Trophoblast cell (in vitro differentiated cells and primary cell): ENCODE measurements around the gene TMC2.

Experiments
- DNase-seq, 2 donors: peaks; one replicate each; pipeline ENCODE4 v3.0.0-alpha.2; 2016
- H2AFZ ChIP-seq: 2 replicates; pipeline ENCODE4 v1.6.1; 2013; ENCODE audit warnings: low read length, moderate library complexity, mild to moderate bottlenecking; ENCODE audit not compliant: insufficient read depth, poor library complexity
- H2AK5ac ChIP-seq: 2 replicates; pipeline ENCODE4 v1.6.1; 2013; ENCODE audit warnings: mild to moderate bottlenecking, low read length
- H2BK120ac ChIP-seq: 2 replicates; pipeline ENCODE4 v1.6.1; 2013; ENCODE audit warnings: low read length, mild to moderate bottlenecking, moderate library complexity; ENCODE audit not compliant: insufficient read depth, poor library complexity
- H2BK12ac ChIP-seq: 2 replicates; pipeline ENCODE4 v1.6.1; 2013; ENCODE audit warnings: mild to moderate bottlenecking, low read length, moderate library complexity
- H2BK5ac ChIP-seq: 2 replicates; pipeline ENCODE4 v1.6.1; 2013; ENCODE audit warnings: low read length, low read depth, moderate library complexity, mild to moderate bottlenecking; ENCODE audit not compliant: poor library complexity
- H3K14ac ChIP-seq: 2 replicates; pipeline ENCODE4 v1.6.1; 2013; ENCODE audit warnings: mild to moderate bottlenecking, low read length
- H3K18ac ChIP-seq: 2 replicates; pipeline ENCODE4 v1.6.1; 2013; ENCODE audit warnings: mild to moderate bottlenecking, low read length
- H3K23ac ChIP-seq: 2 replicates; pipeline ENCODE4 v1.6.1; 2013; ENCODE audit warnings: low read length
- H3K27ac ChIP-seq: 2 replicates; pipeline ENCODE4 v1.5.1; 2013; ENCODE audit warnings: low read depth, mild to moderate bottlenecking, inconsistent platforms, low read length, moderate library complexity
- H3K27me3 ChIP-seq: 2 replicates; pipeline ENCODE4 v1.6.1; 2013; ENCODE audit warnings: inconsistent platforms, mild to moderate bottlenecking, low read length, moderate library complexity; ENCODE audit not compliant: insufficient read depth
- H3K36me3 ChIP-seq, 2 experiments: 1 replicate in 1 of 2; 2 replicates in 1 of 2; pipeline ENCODE4 v1.6.1; 2013; ENCODE audit warnings: low read length in 2 of 2, mild to moderate bottlenecking in 2 of 2, moderate library complexity in 1 of 2; ENCODE audit not compliant: insufficient read depth in 2 of 2, control insufficient read depth in 1 of 2
- H3K4ac ChIP-seq: 2 replicates; pipeline ENCODE4 v1.6.1; 2013; ENCODE audit warnings: low read depth, mild to moderate bottlenecking, low read length, moderate library complexity
- H3K4me1 ChIP-seq, 2 experiments: 1 replicate in 1 of 2; 2 replicates in 1 of 2; pipeline ENCODE4 v1.6.1; 2013; ENCODE audit warnings: low read length in 2 of 2, mild to moderate bottlenecking in 2 of 2, moderate library complexity in 1 of 2; ENCODE audit not compliant: insufficient read depth in 2 of 2, control insufficient read depth in 1 of 2
- H3K4me2 ChIP-seq: 2 replicates; pipeline ENCODE4 v1.6.1; 2013; ENCODE audit warnings: inconsistent platforms, mild to moderate bottlenecking, low read length, moderate library complexity
- H3K4me3 ChIP-seq: 2 replicates; pipeline ENCODE4 v1.5.1; 2013; ENCODE audit warnings: mild to moderate bottlenecking, low read depth, low read length, inconsistent platforms
- H3K79me1 ChIP-seq: one replicate; pipeline ENCODE4 v1.6.1; 2013; ENCODE audit warnings: low read length
- H3K79me2 ChIP-seq: 2 replicates; pipeline ENCODE4 v1.6.1; 2013; ENCODE audit warnings: low read length, mild to moderate bottlenecking; ENCODE audit not compliant: control insufficient read depth, insufficient read depth, poor library complexity
- H3K9ac ChIP-seq: 2 replicates; pipeline ENCODE4 v1.6.1; 2013; ENCODE audit warnings: mild to moderate bottlenecking, low read length
- H3K9me3 ChIP-seq: 2 replicates; pipeline ENCODE4 v1.6.1; 2013; ENCODE audit warnings: low read depth, mild to moderate bottlenecking, control low read depth, inconsistent platforms, low read length; ENCODE audit not compliant: insufficient read depth
- H4K12ac ChIP-seq: 2 replicates; pipeline ENCODE4 v1.6.1; 2013; ENCODE audit warnings: low read depth, mild to moderate bottlenecking, low read length, moderate library complexity
- H4K8ac ChIP-seq: 2 replicates; pipeline ENCODE4 v1.6.1; 2013; ENCODE audit warnings: low read depth, mild to moderate bottlenecking, low read length, moderate library complexity
- H4K91ac ChIP-seq: one replicate; pipeline ENCODE4 v1.6.1; 2013; ENCODE audit warnings: low read depth, mild to moderate bottlenecking, low read length, moderate library complexity
- WGBS: extraction: QIAGEN DNeasy Blood & Tissue Kit; methylation state at CpG from one replicate; pipeline ENCODE4 v1.1.7; 2013; ENCODE audit warnings: missing lambda C conversion rate; ENCODE audit not compliant: insufficient read length, insufficient coverage; ENCODE audit errors: extremely low coverage; 5-methylcytosine and 5-hydroxymethylcytosine counted together

Gene TMC2

GRCh38 chr20:2652724-2653555 is 116.6 kb downstream of the TMC2 start:
- peak overlapping the region; percentile 88 for H3K4ac ChIP-seq
- WGBS = no CpG with 5 or more reads among the region's 56 CpGs

GRCh38 chr20:2653556-2654383 is 117.4 kb downstream of the TMC2 start:
- Histone ChIP-seq H3K4me2 (peak overlapping the region; percentile 93), H2BK120ac (no peak overlapping the region), H3K27ac (no peak overlapping the region), H3K79me1 (peaks cover 12% of the 10 kb centered on the region), H3K4me1 (peaks cover 0 to 6% of the 10 kb centered on the region in 2 experiments), H4K12ac (no peak overlapping the region), H2AFZ (no peak overlapping the region), H3K9ac (peak overlapping the region; percentile 93), H3K4me3 (peak overlapping the region; percentile 94), H2BK5ac (no peak overlapping the region), H3K23ac (no peak overlapping the region), H3K79me2 (peaks cover 18% of the 10 kb centered on the region), H3K36me3 (peaks cover 45 to 50% of the 10 kb centered on the region in 2 experiments), H3K4ac (peak overlapping the region; percentile 88), H3K27me3 (no peaks in the 10 kb centered on the region), H3K9me3 (no peaks in the 10 kb centered on the region), H4K91ac (no peak overlapping the region), H2AK5ac (no peak overlapping the region), H3K14ac (no peak overlapping the region), H2BK12ac (no peak overlapping the region), H3K18ac (no peak overlapping the region), H4K8ac (no peak overlapping the region)
- no CpG with 5 or more reads among the region's 24 CpGs for WGBS
- DNase-seq = no peak

More at GRCh38 chr20:2652724-2653555, 116.6 kb downstream of the TMC2 start:
- Histone ChIP-seq H2AFZ (peak overlapping the region; percentile 88), H3K79me1 (peaks cover 12% of the 10 kb centered on the region), H4K91ac (peak overlapping the region; percentile 98), H3K36me3 (peaks cover 37 to 42% of the 10 kb centered on the region in 2 experiments), H4K12ac (peak overlapping the region; percentile 82), H3K79me2 (peaks cover 18% of the 10 kb centered on the region), H3K14ac (peak overlapping the region; percentile 100), H3K27ac (peak overlapping the region; percentile 31), H3K4me1 (peaks cover 0 to 6% of the 10 kb centered on the region in 2 experiments), H2BK120ac (peak overlapping the region; percentile 95), H2BK12ac (no peak overlapping the region), H2BK5ac (peak overlapping the region; percentile 89), H3K4me3 (peak overlapping the region; percentile 94), H3K23ac (no peak overlapping the region), H3K9me3 (no peaks in the 10 kb centered on the region), H3K18ac (peak overlapping the region; percentile 99), H2AK5ac (peak overlapping the region; percentile 97), H4K8ac (peak overlapping the region; percentile 98), H3K9ac (peak overlapping the region; percentile 93), H3K27me3 (no peaks in the 10 kb centered on the region), H3K4me2 (peak overlapping the region; percentile 93)
- peak in 1 of 2 donors; percentile 10 for DNase-seq

GRCh38 chr20:2654384-2654822 is 118.0 kb downstream of the TMC2 start:
- Histone ChIP-seq H4K91ac (no peak overlapping the region), H3K36me3 (peaks cover 47 to 56% of the 10 kb centered on the region in 2 experiments)
- no peak for DNase-seq

GRCh38 chr20:2654831-2655230 is 118.5 kb downstream of the TMC2 start:
- Histone ChIP-seq H4K8ac (no peak overlapping the region), H2AK5ac (no peak overlapping the region), H3K4me2 (no peak overlapping the region), H2BK5ac (no peak overlapping the region), H3K4ac (peak overlapping the region; percentile 12), H3K14ac (no peak overlapping the region), H3K9me3 (no peaks in the 10 kb centered on the region), H3K79me2 (peaks cover 18% of the 10 kb centered on the region), H3K9ac (no peak overlapping the region), H3K27me3 (no peaks in the 10 kb centered on the region), H3K23ac (no peak overlapping the region), H3K36me3 (peaks cover 51 to 61% of the 10 kb centered on the region in 2 experiments), H3K4me1 (peaks cover 0 to 6% of the 10 kb centered on the region in 2 experiments), H3K4me3 (no peak overlapping the region), H3K18ac (no peak overlapping the region), H3K79me1 (peaks cover 12% of the 10 kb centered on the region), H4K12ac (no peak overlapping the region), H3K27ac (no peak overlapping the region), H2BK120ac (no peak overlapping the region), H2BK12ac (no peak overlapping the region), H4K91ac (no peak overlapping the region), H2AFZ (no peak overlapping the region)
- WGBS = no CpG with 5 or more reads among the region's 3 CpGs
- DNase-seq = no peak

More at GRCh38 chr20:2654384-2654822, 118.0 kb downstream of the TMC2 start:
- H4K12ac ChIP-seq = no peak overlapping the region
- no peak overlapping the region for H3K14ac ChIP-seq
- H2BK120ac ChIP-seq = no peak overlapping the region
- H3K4me2 ChIP-seq = peak overlapping the region; percentile 93
- no peak overlapping the region for H2AFZ ChIP-seq
- no peak overlapping the region for H3K9ac ChIP-seq
- no peak overlapping the region for H3K18ac ChIP-seq
- H3K9me3 ChIP-seq = no peaks in the 10 kb centered on the region
- no peak overlapping the region for H2BK12ac ChIP-seq
- H4K8ac ChIP-seq = no peak overlapping the region
- no peaks in the 10 kb centered on the region for H3K27me3 ChIP-seq
- H2AK5ac ChIP-seq = no peak overlapping the region
- WGBS = no CpG with 5 or more reads among the region's 9 CpGs
- peaks cover 12% of the 10 kb centered on the region for H3K79me1 ChIP-seq
- H3K23ac ChIP-seq = no peak overlapping the region
- H3K4me3 ChIP-seq = no peak overlapping the region
- peak overlapping the region; percentile 31 for H3K4ac ChIP-seq
- peaks cover 0 to 6% of the 10 kb centered on the region in 2 experiments for H3K4me1 ChIP-seq
- H3K27ac ChIP-seq = no peak overlapping the region
- no peak overlapping the region for H2BK5ac ChIP-seq
- H3K79me2 ChIP-seq = peaks cover 18% of the 10 kb centered on the region
